NT2/D1 (cell line): Measurements from ENCODE around the gene ITFG1.
"Not testable (repeated sequence)": the region's sequence is repeated elsewhere in the genome, so short reads cannot be mapped to it uniquely, and the experiment has no call there.

Experiments used
- SUZ12 ChIP-seq: IDR thresholded peaks from 2 replicates; pipeline ENCODE4 v1.6.1; 2011; ENCODE audit not compliant: insufficient read length, insufficient read depth; ENCODE audit errors: extremely low read depth
- YY1 ChIP-seq: IDR thresholded peaks from 2 replicates; pipeline ENCODE4 v1.6.1; 2011; ENCODE audit not compliant: insufficient read length, insufficient read depth
- ZNF274 ChIP-seq: IDR thresholded peaks from 2 replicates; pipeline ENCODE4 v1.6.1; 2011; ENCODE audit warnings: mild to moderate bottlenecking, low read depth, low read length

DNA sequence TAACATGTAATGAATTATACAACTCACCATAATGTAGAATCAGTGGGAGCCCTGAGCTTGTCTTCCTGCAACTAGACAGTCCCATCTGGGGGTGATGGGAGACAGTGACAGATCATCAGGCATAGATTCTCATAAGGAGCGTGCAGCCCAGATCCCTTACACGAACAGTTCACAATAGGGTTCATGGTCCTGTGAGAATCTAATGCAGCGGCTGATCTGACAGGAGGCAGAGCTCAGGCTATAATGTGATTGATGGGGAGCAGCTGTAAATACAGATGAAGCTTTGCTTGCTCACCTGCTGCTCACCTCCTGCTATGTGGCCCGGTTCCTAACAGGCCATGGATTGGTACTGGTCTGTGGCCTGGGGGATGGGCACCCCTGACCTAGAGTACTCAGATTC lies 257.4 kb downstream of the ITFG1 start:
- not testable (repeated sequence) for TF ChIP-seq ZNF274, YY1, SUZ12
